ENCODE measurements around the gene PIGW.

PIGW gene

GRCh38 chr17:36503456-36504155 is 31.2 kb upstream of the PIGW start:
- TF ChIP-seq CTCF (IDR thresholded peaks at IDR 0.05) = no peak

- TF ChIP-seq CTCF (IDR thresholded peaks at IDR 0.05) = no peak
Measured at GRCh38 chr17:36504156-36504545, 30.6 kb upstream of the PIGW start.

DNA sequence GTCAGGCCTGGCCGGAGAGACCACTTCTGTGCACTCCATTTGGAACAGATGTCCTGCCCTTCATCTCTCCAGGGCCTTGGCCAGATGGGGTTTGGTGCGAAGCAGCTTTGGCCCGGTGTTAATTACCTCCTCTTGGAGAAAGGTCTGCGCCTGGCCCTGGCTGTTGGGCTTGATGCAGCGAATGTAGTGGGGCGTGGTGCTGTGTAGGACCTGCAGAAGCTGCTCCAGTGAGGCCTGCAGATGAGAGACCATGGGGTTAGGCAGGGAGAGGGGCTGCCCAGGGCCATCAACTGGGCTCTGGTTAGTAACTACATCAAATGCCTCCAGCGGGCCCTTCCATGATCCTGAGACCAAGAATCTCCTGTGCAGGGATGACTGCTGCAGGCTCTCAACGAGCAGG is 29.6 kb upstream of the PIGW start:
- no peak for TF ChIP-seq CTCF (IDR thresholded peaks at IDR 0.05)

GRCh38 chr17:36506249-36506826 is 28.4 kb upstream of the PIGW start:
- no peak for TF ChIP-seq CTCF (IDR thresholded peaks at IDR 0.05)

DNA sequence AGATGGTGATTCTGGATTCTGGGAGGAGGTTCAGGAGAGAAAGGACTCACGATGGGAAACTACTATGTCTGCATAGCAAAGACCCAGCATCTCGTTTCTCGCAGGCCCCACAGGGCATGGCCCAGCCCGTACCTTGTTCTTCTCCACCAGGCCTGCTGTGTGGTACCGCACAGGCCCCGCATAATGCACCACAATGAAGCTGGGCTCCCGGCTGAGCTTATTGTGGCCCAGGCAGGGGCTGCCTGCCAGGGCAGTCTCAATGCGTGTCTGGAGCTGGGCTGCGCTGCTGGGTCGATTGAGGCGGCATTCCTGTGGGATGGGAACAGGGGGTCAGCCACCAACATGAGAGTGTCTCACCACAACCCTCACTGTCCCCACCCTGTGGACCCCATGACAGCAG is 28.0 kb upstream of the PIGW start:
- TF ChIP-seq CTCF (IDR thresholded peaks at IDR 0.05) = no peak

- TF ChIP-seq CTCF (IDR thresholded peaks at IDR 0.05) = no peak
Measured at GRCh38 chr17:36507266-36507665, 27.5 kb upstream of the PIGW start.

- TF ChIP-seq CTCF (IDR thresholded peaks at IDR 0.05) = no peak
Measured at GRCh38 chr17:36509272-36509985, 25.4 kb upstream of the PIGW start.

Data from LNCAP (cell line).